HFFc6 (cell line): ENCODE data around the gene PPARA. TPM values are rescaled to one million over a fixed set of nuclear protein-coding genes. Genes with fewer than 3 reads are reported as not detected.
"Not testable (repeated sequence)": the region's sequence is repeated elsewhere in the genome, so short reads cannot be mapped to it uniquely, and the experiment has no call there.

Experiments used
- DNase-seq: peaks from one replicate; pipeline ENCODE4 v3.0.0-alpha.2; 2018
- H3K27ac Mint-ChIP-seq: 2 replicates; pipeline ENCODE4 v1.8.0; 2020; ENCODE audit warnings: mild to moderate bottlenecking, mixed read lengths
- H3K27me3 Mint-ChIP-seq: 2 replicates; pipeline ENCODE4 v1.8.0; 2021; ENCODE audit warnings: mild to moderate bottlenecking, moderate library complexity, mixed read lengths; ENCODE audit not compliant: insufficient read depth
- H3K36me3 Mint-ChIP-seq: 2 replicates; pipeline ENCODE4 v1.8.0; 2021; ENCODE audit warnings: low read depth, mixed read lengths
- H3K4me1 Mint-ChIP-seq: 2 replicates; pipeline ENCODE4 v1.8.0; 2020; ENCODE audit warnings: low read depth, mixed read lengths
- H3K4me3 Mint-ChIP-seq: 2 replicates; pipeline ENCODE4 v1.8.0; 2020; ENCODE audit warnings: mild to moderate bottlenecking, moderate library complexity, mixed read lengths
- H3K9me3 Mint-ChIP-seq: 2 replicates; pipeline ENCODE4 v1.8.0; 2020; ENCODE audit warnings: mild to moderate bottlenecking, mixed read lengths
- total RNA-seq, 6 experiments: library from RNA; stranded (reverse); fragmentation: NEBNext Ultra II Directional; extraction: Animal tissue kit (Norgen Biotek cat#: 25700); gene quantifications; 2 replicates in 1 of 6; 3 replicates in 5 of 6; pipeline ENCODE4 v1.2.3, GENCODE V29; 2021
- TF ChIP-seq, protein P1 (sequence below): fragments of 200-600 bp; sonication (generic); IDR thresholded peaks from 2 replicates; pipeline ENCODE4 v1.5.0; 2021; ENCODE audit warnings: antibody characterized with exemption, mild to moderate bottlenecking

The PPARA gene
- total RNA-seq, 6 experiments from 2014 or later: 14.1 to 16.0 (median 15.1) TPM

- TF ChIP-seq, protein P1, sequence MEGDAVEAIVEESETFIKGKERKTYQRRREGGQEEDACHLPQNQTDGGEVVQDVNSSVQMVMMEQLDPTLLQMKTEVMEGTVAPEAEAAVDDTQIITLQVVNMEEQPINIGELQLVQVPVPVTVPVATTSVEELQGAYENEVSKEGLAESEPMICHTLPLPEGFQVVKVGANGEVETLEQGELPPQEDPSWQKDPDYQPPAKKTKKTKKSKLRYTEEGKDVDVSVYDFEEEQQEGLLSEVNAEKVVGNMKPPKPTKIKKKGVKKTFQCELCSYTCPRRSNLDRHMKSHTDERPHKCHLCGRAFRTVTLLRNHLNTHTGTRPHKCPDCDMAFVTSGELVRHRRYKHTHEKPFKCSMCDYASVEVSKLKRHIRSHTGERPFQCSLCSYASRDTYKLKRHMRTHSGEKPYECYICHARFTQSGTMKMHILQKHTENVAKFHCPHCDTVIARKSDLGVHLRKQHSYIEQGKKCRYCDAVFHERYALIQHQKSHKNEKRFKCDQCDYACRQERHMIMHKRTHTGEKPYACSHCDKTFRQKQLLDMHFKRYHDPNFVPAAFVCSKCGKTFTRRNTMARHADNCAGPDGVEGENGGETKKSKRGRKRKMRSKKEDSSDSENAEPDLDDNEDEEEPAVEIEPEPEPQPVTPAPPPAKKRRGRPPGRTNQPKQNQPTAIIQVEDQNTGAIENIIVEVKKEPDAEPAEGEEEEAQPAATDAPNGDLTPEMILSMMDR: peak; percentile 70
- H3K27me3 Mint-ChIP-seq: peaks cover 13% of the 10 kb centered on the region
- no peak overlapping the region for H3K4me3 Mint-ChIP-seq
- no peaks in the 10 kb centered on the region for H3K9me3 Mint-ChIP-seq
- no peaks in the 10 kb centered on the region for H3K36me3 Mint-ChIP-seq
- no peaks in the 10 kb centered on the region for H3K4me1 Mint-ChIP-seq
- no peak overlapping the region for H3K27ac Mint-ChIP-seq
- DNase-seq: no peak
These were observed 19.2 kb upstream of the PPARA start for GRCh38 chr22:46131151-46131587.

GRCh38 chr22:46132193-46132829 lies 18.0 kb upstream of the PPARA start:
- peaks cover 13% of the 10 kb centered on the region for H3K27me3 Mint-ChIP-seq
- not testable (repeated sequence) for H3K27ac Mint-ChIP-seq, H3K4me3 Mint-ChIP-seq, H3K4me1 Mint-ChIP-seq, H3K9me3 Mint-ChIP-seq, H3K36me3 Mint-ChIP-seq, DNase-seq

- Mint-ChIP-seq H3K4me3 (no peak overlapping the region), H3K4me1 (no peaks in the 10 kb centered on the region), H3K27me3 (peaks cover 13% of the 10 kb centered on the region), H3K9me3 (no peaks in the 10 kb centered on the region), H3K36me3 (no peaks in the 10 kb centered on the region), H3K27ac (no peak overlapping the region)
- no peak for DNase-seq
- TF ChIP-seq, protein P1: no peak
These were observed 17.3 kb upstream of the PPARA start for GRCh38 chr22:46132830-46133587.

DNA sequence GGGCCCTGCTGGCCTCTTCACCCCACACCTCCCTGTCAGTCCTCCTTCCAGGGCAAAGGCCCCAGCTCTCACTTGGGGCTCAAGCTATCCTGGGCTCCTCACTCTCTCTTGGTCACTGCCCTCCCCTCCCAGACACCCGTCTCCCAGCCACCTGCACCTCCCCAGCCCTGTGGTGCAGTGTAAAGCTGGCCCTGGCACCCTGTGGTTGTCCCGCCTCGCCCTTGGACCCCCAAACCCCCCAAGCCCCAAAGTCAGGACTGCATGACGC lies 16.8 kb upstream of the PPARA start:
- Mint-ChIP-seq H3K4me3 (no peak overlapping the region), H3K27me3 (peaks cover 13% of the 10 kb centered on the region), H3K9me3 (no peaks in the 10 kb centered on the region), H3K36me3 (no peaks in the 10 kb centered on the region), H3K4me1 (no peaks in the 10 kb centered on the region), H3K27ac (no peak overlapping the region)
- DNase-seq: no peak
- TF ChIP-seq, protein P1: no peak

GRCh38 chr22:46134111-46134705 lies 16.1 kb upstream of the PPARA start:
- Mint-ChIP-seq H3K9me3 (no peaks in the 10 kb centered on the region), H3K4me3 (no peak overlapping the region)

More at GRCh38 chr22:46134111-46134705, 16.1 kb upstream of the PPARA start:
- no peak overlapping the region for H3K27ac Mint-ChIP-seq
- no peaks in the 10 kb centered on the region for H3K4me1 Mint-ChIP-seq
- peaks cover 13% of the 10 kb centered on the region for H3K27me3 Mint-ChIP-seq
- DNase-seq: no peak
- TF ChIP-seq, protein P1: no peak
- no peaks in the 10 kb centered on the region for H3K36me3 Mint-ChIP-seq
